ENCODE data around the gene CNTN4.

Gene CNTN4

DNA sequence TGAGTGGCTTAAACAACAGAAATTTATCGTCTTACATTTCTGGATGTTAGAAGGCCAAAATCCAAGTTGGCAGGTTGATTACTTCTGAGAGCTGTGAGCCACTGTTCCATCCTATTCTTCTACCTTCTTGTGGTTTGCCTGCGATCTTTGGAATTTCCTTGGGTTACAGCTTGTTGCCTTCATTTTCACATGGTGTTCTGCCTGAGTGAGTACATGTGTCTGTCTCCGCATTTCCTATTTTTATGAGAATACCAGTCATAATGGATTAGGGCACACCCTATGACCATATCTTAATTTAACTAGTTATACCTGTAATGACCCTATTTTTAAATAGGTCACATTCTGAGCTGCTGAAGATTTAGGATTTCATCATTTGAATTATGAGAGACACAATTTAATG is 294.3 kb downstream of the CNTN4 start:
- DNase-seq (ENCODE audit: low read depth) = no peak

DNA sequence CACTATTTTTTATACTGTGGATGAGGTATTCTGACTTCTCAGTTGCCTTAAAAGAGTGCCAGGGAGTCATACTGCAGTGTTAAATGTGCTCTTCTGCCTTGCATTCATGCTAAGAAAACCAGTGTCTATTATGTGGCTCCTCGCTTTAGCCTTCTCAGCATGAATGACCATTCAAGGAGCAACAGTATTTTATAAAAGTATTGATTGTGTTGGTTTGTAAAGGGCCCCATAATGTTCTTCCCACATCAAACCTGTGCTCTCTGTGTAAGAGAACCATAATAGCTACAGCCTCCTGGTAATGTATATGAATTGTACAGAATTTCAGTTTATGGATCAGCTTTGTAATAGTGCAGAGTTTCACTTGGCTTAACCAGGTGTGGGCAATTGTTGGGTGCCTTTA is 316.4 kb downstream of the CNTN4 start:
- DNase-seq (ENCODE audit: low read depth) = no peak

DNA sequence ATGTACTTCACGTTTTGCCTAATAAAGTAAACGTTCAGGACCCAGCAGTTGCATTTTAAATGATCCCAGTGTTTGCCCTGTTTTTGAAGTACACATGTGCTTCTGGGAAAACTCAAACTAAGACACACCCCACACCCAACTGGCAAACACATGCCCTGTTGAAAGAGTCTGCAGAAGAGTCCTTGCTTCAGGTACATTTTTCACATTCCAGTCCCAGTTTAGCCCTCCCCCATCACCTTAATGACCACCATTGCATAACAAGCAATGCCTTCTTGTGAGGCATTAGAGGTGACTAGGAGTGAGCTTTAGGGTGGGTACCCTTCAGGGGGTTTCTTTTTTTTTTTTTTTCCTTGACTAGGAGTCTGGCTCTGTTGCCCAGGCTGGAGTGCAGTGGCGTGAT is 322.3 kb downstream of the CNTN4 start:
- DNase-seq (ENCODE audit: low read depth) = no peak

DNA sequence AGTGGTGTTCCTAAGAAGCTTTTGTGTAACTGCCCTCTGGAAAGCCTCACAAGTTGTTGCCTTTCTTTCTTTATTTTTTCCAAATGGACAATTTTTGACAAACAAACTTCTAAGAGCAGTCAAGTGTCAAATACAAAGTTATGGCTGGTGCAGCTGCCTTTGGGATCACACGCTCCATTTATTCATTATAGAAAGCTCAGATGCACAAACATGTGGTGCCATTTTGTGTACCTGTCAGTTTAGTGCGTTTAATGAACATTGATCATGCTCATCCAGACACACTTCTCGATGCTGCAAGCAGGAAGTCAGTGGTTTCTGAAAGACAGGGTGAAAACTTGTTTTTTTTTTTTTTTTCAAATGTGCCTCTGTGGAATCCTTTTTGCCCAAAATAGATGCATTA is 324.5 kb downstream of the CNTN4 start:
- DNase-seq (ENCODE audit: low read depth) = no peak

DNA sequence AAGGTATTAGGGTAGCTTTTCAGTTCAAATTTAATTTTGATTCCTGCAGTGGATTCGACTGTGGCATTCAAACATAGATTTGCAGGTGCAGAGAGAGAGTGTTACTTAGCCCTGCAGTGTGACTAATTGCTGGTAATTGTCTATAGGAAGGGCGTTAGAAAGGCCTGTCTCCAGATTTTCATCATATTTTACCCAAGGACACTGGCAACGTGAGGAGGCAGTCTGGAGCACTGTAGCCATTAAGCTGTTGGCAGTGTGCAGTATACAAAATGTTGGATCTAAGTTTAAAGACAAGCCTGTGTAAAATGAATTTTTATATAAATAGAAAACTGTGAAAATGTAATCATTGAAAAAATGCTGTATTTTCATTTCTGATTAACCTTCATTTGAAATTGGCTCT is 342.9 kb downstream of the CNTN4 start:
- no peak for DNase-seq (ENCODE audit: low read depth)

DNA sequence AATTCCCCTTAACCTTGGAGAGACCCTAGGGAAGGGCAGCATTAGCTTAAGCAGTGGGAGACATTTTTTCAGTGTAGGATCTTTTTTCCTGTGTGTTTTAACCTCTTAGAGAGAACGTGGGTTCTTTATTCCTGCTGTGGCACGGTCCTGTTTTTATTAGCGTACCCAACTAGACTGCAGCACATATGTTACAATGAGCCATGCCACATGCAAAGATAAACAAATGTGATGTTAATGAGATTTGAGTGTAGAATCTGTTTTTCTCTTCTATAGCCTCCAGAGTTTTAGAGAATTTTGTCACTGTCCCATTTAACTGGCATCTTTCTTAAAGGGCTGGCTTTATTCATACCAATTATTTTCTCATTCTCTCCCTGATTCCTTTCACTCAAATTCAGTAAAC is 347.5 kb downstream of the CNTN4 start:
- DNase-seq (ENCODE audit: low read depth) = no peak

DNA sequence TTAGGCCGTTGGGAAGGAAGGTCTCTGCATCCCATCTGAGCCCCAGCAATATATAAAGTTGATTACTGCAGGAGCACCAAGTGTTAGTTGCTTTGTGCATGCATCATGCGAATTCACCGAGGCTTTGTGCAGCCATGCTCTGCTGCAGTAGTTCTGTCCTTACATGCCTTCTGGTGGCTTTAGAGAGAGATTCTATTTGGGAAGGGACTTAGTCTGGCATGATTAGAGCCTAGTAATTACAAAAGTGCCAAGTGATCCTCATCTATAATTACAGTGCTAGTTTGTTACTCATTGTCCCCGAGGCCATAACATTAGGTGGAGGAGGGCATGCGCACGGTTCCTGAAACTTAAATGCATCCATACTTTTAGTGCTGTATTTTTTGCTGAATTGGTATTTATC is 353.6 kb downstream of the CNTN4 start:
- DNase-seq (ENCODE audit: low read depth) = no peak

DNA sequence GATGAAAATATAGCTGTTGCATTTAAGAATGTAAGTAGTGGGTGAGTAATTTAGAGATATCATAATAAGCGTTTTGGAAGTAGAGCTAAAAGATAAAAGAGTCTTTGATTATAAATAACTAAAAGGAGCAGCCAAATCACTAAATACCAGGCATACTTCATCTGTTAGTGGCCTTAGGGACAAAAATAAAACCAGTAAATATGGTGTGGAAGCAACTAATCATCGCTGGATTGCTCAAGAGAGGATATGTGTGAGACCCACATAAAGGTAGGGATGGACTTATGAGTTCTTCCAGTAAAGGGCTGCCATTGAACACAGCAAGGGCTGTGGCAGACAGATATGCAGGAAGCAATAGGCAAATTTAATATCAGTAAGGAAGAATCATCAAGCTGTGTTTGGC is 356.2 kb downstream of the CNTN4 start:
- DNase-seq (ENCODE audit: low read depth) = no peak

DNA sequence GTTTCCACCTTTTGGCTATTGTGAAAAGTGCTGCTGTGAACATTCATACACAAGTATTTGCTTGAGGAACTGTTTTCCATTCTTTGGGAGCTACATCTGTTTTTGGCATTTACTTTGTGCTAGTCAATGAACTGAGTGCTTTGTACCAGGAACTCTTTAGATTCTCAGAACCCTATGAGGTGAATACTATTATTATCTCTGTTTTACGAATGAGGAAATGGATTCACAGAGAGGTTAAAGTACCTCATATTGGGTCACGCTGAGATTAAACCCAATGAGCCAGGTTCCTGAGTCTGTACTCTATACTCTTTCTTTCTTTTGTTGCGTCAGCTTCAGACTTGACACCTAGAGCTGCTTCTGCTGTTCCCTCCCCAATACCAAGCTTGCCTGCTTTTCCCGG is 358.1 kb downstream of the CNTN4 start:
- DNase-seq (ENCODE audit: low read depth) = no peak

DNA sequence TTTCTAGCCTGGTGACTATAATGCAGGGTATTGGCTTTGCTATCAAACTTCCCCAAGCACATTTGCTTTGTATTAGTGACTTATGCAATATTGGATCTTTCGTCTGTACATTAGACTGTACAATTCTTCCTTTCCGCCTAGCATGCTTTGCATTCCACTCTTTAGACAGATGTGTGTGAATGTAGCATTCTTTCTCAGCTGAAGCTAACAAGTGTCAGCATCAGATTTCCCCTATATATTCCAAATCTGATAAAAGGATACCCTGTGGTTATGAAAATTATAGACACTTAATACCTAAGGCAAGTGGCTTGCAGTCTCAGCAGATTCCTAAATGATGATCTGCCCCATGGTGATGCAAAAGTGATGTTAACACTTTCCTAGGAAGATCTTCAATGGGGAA is 360.1 kb downstream of the CNTN4 start:
- no peak for DNase-seq (ENCODE audit: low read depth)

DNA sequence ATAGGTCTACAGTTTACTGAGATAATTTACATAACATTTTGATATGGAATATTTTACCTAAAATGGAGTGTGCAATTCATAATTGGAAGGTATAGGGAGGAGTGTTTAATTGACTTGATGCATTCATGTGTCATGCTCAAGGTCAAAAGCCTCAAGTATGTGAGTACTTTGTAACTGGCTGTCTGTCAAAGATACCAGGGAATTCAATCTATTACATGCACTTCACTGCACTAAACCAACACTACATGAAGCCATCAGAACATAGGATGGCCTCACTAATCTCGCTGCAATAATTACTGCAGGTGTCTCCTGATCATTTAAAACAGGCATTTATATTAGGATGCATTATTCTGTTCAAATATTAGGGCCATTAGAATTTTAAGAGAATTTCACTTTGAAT is 367.2 kb downstream of the CNTN4 start:
- DNase-seq (ENCODE audit: low read depth) = no peak

DNA sequence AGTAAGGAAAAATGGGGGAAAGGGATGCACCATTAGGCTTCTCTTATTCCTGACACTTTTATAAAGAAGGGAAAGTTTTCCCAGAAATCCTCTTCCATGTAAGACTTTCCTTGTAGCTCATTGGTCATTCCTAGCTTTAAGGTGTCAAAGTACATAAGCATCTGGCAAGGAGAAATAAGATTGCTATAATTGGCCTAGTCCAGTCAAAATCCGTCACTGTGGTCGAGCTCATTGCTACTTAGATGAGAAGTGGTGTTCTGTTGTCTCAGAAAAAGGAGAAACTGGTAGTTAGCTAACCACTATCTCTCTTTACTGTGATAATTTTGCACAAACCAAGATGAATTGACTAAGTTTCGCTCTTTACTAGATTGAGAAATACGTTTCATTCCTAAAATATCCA is 370.1 kb downstream of the CNTN4 start:
- DNase-seq (ENCODE audit: low read depth) = no peak

DNA sequence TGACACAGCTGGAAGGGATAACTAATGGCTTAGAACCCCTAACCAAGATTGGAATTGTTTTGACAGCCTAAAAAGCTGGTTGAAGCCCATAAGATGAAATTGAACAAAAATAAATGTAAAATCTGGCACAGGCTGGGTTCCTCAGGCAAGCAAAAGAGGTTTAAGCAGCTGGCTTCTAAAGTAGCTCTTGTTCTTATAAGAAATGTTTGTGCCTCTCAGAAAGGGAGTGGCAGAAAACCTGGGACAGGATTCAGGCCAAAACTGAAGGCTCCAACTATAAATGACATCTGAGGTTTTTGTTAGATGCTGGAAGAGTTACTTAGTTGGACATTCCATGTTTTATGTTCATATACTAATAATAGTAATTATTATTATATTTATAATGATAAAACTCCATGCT is 378.3 kb downstream of the CNTN4 start:
- no peak for DNase-seq (ENCODE audit: low read depth)

DNA sequence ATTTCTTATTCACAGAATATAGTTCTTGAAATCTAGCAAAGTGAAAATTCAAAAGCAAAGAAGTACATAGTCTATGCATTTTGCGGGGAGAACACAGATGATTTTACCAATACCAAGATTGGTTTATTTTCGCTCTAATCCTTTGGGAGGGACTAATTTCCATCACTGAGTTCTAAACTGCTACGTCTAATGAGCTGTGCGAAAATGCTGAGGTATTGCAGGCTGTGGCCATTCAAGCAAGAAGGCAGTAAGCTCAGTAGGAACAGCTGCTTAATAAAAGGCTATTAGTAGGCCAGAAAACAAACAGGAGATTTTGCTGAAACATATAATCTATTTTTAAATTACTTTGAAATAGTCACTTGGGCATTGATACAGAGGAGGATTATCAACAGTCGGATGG is 379.0 kb downstream of the CNTN4 start:
- DNase-seq (ENCODE audit: low read depth) = no peak

DNA sequence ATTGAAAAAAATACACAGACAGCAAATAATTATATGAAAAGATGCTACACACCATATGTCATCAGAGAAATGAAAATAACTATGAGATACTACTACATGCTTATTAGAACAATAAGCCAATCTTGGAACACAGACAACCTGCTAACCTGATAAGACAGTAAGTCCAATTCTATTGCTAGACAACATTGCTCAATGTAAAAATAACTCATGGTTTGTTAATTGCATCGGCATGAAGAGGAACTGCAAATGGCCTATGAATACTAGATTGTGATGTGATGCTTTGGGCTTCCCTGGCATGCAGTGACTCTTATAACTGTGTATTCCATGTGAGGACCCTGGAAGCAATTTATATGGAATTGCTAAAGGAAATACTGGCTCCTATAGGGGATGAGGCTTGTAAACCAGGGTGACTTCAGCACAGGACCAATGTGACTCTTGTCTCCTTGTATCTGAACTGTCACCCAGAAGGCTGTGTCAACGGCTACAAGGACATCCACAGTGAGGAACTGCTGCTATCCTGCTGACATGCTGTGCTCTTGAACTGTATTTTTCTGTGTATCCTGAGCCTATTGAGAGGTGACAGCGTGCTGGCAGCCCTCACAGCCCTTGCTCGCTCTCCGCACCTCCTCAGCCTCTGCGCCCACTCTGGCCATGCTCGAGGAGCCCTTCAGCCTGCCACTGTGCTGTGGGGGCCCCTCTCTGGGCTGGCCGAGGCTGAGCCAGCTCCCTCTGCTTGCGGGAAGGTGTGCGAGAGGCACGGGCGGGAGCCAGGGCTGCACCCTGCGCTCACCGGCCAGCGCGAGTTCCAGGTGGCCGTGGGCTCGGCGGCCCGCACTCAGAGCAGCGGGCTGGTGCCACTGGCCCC is 385.7 kb downstream of the CNTN4 start:
- DNase-seq (ENCODE audit: low read depth) = no peak

DNA sequence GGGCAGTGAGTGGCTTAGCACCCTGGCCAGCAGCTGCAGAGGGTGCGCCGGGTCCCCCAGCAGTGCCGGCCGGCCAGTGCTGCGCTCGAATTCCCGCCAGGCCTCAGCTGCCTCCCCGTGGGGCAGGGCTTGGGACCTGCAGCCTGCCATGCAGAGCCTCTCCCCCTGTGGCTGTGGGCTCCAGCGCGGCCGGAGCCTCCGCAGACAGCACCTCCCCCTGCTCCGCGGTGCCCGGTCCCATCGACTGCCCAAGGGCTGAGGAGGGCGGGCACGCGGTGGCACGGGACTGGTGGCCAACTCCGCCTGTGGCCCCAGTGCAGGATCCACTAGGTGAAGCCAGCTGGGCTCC is 386.3 kb downstream of the CNTN4 start:
- DNase-seq (ENCODE audit: low read depth) = no peak

DNA sequence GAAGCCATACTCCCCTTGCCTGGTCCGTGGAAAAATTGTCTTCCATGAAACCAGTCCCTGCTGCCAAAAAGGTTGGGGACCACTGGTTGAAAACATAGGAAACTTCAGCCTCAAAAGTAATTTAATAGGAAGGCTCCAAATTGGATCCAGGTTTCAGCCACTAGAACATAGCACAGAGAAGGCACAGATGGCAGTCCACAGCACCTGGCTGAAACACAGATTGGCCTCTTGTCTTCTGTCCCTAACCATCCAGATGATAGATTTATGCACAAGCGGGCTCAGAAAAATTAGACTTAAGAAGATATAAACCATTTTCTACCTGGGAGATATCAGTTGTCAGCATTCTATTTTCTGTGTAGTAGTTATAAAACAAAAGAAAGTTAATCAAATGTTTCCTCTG is 397.1 kb downstream of the CNTN4 start:
- no peak for DNase-seq (ENCODE audit: low read depth)

DNA sequence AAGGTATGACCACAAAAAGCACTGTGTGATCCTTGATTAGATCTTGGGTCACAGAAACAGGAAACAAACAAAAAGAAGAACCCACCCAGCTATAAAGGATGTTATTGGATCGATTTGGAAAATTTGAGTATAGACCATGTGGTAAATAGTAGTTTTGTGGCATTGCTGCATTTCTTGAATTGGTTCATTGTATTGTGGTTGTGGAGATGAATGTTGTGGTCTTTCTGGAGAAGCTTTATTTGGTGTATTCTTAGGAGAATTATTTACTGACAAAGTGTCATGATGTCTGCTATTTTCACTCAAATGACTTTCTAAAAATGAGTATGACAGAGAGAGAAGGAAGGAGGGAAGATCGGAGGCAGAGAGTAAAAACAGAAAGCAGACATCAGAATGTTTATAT is 406.2 kb downstream of the CNTN4 start:
- DNase-seq (ENCODE audit: low read depth) = no peak

DNA sequence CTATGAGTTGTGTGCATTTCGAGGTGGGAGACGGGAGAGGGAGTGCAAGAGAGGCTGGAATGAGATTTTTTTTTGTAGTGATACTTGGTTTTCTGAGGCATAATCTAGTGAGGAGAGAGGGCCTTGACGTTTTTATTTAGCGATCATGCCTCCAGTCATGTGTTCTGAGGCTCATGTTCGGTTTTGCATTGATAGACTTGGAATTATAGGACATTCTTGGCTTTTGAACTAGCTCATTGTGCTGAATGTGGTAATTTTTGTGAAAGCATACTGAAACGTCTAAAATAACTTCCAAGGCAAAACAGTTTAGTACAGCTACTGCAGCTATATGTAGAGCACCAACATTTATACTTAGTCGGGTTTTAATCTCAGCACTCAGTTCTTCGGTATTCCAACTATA is 408.1 kb downstream of the CNTN4 start:
- DNase-seq (ENCODE audit: low read depth) = no peak

DNA sequence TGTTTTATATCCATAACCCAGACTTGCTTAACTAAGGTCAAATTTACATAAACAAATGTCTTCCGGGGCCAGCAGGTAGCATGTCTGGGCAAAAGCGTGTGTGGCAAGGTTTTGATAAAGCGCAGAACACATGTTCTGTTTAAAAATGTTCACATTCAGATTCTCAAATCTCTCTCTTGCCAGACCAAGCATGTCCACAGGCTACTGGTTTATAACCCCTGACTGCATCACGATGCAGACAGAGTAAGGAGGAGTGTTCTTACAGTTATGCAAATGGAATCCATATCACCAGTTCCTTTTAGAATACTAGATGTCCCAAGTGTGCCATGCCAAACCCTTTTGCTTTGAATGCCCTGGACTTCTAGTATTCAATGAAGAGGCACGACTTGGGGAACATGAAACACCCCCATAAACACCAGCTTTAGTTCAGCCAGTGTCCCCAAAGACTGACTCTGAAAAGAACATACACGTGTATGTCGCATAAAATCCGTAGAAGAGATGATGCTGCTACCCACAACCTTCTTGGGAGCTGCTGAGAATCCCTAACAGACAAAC is 412.0 kb downstream of the CNTN4 start:
- DNase-seq (ENCODE audit: low read depth) = no peak

DNA sequence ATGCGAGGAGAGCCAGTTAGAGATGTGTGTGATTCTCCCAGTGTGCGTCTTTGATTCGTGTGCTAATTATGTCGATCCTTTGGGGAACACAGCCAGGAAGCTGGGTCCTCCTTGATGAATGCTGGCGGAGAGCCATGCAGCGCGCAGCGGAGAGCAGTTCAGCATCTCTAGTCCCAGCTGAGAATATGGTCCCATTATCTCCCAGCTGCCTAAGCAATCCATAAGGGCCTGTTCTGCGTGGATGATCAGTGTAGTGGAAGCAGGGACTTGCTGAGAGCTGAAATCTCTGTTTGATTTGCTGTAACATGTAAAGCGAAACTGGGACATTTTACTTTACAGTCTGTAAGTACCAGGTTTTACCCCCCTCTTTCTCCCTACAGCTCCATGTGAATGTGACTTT is 412.7 kb downstream of the CNTN4 start:
- no peak for DNase-seq (ENCODE audit: low read depth)

DNA sequence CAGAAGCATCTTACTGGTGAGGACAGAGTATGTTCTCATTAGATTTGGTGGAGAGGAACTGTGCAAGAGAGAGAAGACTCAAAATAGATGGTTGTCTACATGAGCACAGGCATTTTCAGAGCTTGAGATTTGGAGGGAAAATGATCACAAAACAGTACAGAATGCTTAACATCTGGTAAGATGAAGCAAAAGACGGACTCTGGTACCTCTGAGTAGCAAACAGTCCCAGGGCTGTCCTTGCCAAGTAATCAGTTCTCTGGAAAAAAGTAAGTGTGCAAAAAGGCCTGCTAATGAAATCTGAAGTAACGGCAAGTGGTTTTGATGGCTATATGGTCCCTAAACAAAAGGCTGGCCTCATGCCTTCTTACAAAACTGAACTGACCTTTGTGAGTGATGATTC is 414.2 kb downstream of the CNTN4 start:
- no peak for DNase-seq (ENCODE audit: low read depth)

DNA sequence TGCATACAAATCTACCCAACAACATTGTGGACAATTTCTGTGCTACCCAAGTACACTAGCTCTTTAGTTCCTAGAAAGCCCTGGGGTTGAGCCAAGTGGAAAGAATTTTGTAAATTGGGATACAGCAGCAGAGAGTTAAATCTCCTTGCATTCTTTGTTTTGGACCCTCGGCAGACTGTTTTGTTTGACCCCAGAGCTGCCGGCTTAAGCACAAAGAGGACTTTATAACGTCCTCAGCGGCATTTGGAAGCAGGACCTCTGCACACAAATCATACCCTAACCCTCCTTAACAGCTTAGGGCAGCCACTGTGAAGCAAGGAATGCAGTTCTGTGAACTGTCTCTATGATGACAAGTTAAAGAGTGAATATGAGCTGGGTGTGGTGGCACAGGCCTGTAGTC is 415.3 kb downstream of the CNTN4 start:
- no peak for DNase-seq (ENCODE audit: low read depth)

DNA sequence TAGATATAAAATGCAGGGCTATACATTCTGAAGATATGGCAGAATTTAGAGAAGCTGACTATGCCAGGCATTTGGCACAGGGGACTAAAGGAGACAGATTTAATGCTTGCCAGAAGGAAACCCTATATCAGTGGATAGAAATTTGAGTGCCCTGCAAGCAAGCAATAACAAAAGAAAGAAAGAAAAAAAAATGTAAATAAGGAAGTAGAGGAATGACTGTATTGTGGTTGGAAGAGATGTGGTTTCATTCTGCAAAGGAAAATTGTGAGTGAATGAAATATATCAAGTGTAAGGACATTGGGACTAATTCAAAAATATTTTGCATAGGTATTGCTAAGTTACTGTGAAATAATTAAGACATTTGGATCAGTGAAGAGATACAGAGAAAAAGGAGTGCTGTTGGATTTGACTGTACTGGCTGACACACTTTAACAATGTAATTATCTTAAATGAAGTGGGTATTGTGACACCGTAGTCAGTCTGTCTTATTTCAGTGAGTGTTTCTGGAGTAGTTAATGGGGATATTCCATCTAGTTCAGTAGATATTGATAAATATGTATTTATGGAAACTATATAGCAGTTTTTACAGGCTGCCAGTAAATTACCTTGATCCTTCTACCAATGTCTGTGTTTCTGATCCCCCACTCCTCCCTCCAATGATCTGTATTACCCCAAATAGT is 418.2 kb downstream of the CNTN4 start:
- DNase-seq (ENCODE audit: low read depth) = no peak

Measured in activated gamma-delta T cell treated with anti-CD3 and anti-CD28 coated beads, Interleukin-2, amount 50 U/mL, for 16 hours (primary cell).